HG03520 (cell line): ENCODE results near the gene MICA.
"Not testable (repeated sequence)": the region's sequence is repeated elsewhere in the genome, so short reads cannot be mapped to it uniquely, and the experiment has no call there.

ENCODE experiments used
- ATAC-seq: cut with Tn5 transposase; IDR thresholded peaks from one replicate; pipeline ENCODE4 v1.9.1; 2021; ENCODE audit warnings: mild to moderate bottlenecking, moderate library complexity; ENCODE audit not compliant: unreplicated experiment

The MICA gene

GRCh38 chr6:31453259-31453658 is 49.9 kb downstream of the MICA start:
- ATAC-seq = no peak

- ATAC-seq = not testable (repeated sequence)
These were observed 56.5 kb downstream of the MICA start for GRCh38 chr6:31459864-31460263.

GRCh38 chr6:31460361-31461025 is 57.1 kb downstream of the MICA start:
- ATAC-seq = no peak

- no peak for ATAC-seq
These were observed 58.9 kb downstream of the MICA start for GRCh38 chr6:31462026-31462963.

GRCh38 chr6:31462964-31463870 is 59.8 kb downstream of the MICA start:
- peak; percentile 85 for ATAC-seq

GRCh38 chr6:31464252-31465184 is 61.1 kb downstream of the MICA start:
- no peak for ATAC-seq
